ENCODE data around the gene ATP10D. TPM values are rescaled to one million over a fixed set of nuclear protein-coding genes. Genes with fewer than 3 reads are reported as not detected.

The ATP10D gene
- total and polyA plus RNA-seq, 8 donors = 1.5 to 72.9 (median 7.3) TPM

- intact Hi-C loops (cut with DNase I; ENCODE audit: low total_unique reads) = no loop called here
- TF ChIP-seq EP300 (IDR thresholded peaks at IDR 0.05) (no peak), POLR2A (IDR thresholded peaks at IDR 0.05) (no peak), POLR2AphosphoS5 (IDR thresholded peaks at IDR 0.05) (no peak), CTCF (IDR thresholded peaks at IDR 0.05) (no peak)
- H3K4me3 ChIP-seq = no peak overlapping the region
- DNase-seq = no peak
- H3K36me3 ChIP-seq = peaks cover 0 to 56% (median 51%) of the 10 kb centered on the region in 4 donors
- H3K9me3 ChIP-seq = peaks cover 0 to 8% (median 0%) of the 10 kb centered on the region in 4 donors
- WGBS, 5 donors = 54 to 72% (median 65%) methylated on average over 2 of the region's 2 CpGs
- peaks cover 0 to 29% (median 15%) of the 10 kb centered on the region in 4 donors for H3K4me1 ChIP-seq
- H3K27ac ChIP-seq = peak overlapping the region in 4 of 5 donors; percentile 12 to 61 (median 38)
- H3K27me3 ChIP-seq = no peaks in the 10 kb centered on the region
Observed at GRCh38 chr4:47531954-47532321, 46.9 kb downstream of the ATP10D start.

- peak overlapping the region in 2 of 5 donors; percentile 47 to 61 for H3K27ac ChIP-seq
- H3K4me1 ChIP-seq = peaks cover 0 to 29% (median 15%) of the 10 kb centered on the region in 4 donors
- H3K4me3 ChIP-seq = no peak overlapping the region
- peaks cover 0 to 52% (median 49%) of the 10 kb centered on the region in 4 donors for H3K36me3 ChIP-seq
- intact Hi-C loops (cut with DNase I; ENCODE audit: low total_unique reads) = no loop called here
- no peak for DNase-seq
- H3K27me3 ChIP-seq = no peaks in the 10 kb centered on the region
- TF ChIP-seq CTCF (IDR thresholded peaks at IDR 0.05) (no peak), EP300 (IDR thresholded peaks at IDR 0.05) (no peak), POLR2A (IDR thresholded peaks at IDR 0.05) (no peak), POLR2AphosphoS5 (IDR thresholded peaks at IDR 0.05) (no peak)
- WGBS, 5 donors = 64 to 91% (median 68%) methylated on average over 4 of the region's 4 CpGs
- peaks cover 0 to 8% (median 0%) of the 10 kb centered on the region in 4 donors for H3K9me3 ChIP-seq
Observed at GRCh38 chr4:47532658-47533057, 47.6 kb downstream of the ATP10D start.

- DNase-seq = no peak
- TF ChIP-seq CTCF (IDR thresholded peaks at IDR 0.05) (no peak), EP300 (IDR thresholded peaks at IDR 0.05) (no peak), POLR2A (IDR thresholded peaks at IDR 0.05) (no peak), POLR2AphosphoS5 (IDR thresholded peaks at IDR 0.05) (no peak)
- Histone ChIP-seq H3K36me3 (peaks cover 0 to 57% (median 45%) of the 10 kb centered on the region in 4 donors), H3K9me3 (peaks cover 0 to 8% (median 0%) of the 10 kb centered on the region in 4 donors), H3K4me3 (no peak overlapping the region), H3K4me1 (peaks cover 0 to 29% (median 15%) of the 10 kb centered on the region in 4 donors), H3K27me3 (no peaks in the 10 kb centered on the region), H3K27ac (no peak overlapping the region)
- 69 to 81% (median 77%) methylated on average over 4 of the region's 4 CpGs for WGBS, 5 donors
- intact Hi-C loops (cut with DNase I; ENCODE audit: low total_unique reads) = no loop called here
Observed at GRCh38 chr4:47533689-47534347, 48.7 kb downstream of the ATP10D start.

GRCh38 chr4:47534772-47535171 is 49.7 kb downstream of the ATP10D start:
- intact Hi-C loops (cut with DNase I; ENCODE audit: low total_unique reads) = no loop called here
- Histone ChIP-seq H3K4me1 (peaks cover 0 to 29% (median 15%) of the 10 kb centered on the region in 4 donors), H3K4me3 (no peak overlapping the region), H3K27me3 (no peaks in the 10 kb centered on the region), H3K36me3 (peaks cover 0 to 60% (median 42%) of the 10 kb centered on the region in 4 donors), H3K9me3 (peaks cover 0 to 4% (median 0%) of the 10 kb centered on the region in 4 donors), H3K27ac (no peak overlapping the region)
- no peak for TF ChIP-seq POLR2AphosphoS5 (IDR thresholded peaks at IDR 0.05)
- no peak for TF ChIP-seq EP300 (IDR thresholded peaks at IDR 0.05)
- no peak for TF ChIP-seq CTCF (IDR thresholded peaks at IDR 0.05)
- TF ChIP-seq POLR2A (IDR thresholded peaks at IDR 0.05) = no peak
- DNase-seq = no peak
- WGBS, 5 donors = 97 to 100% (median 99%) methylated on average over 1 of the region's 1 CpG
